ENCODE results near the gene PPM1F.
"Not testable (repeated sequence)": the region's sequence is repeated elsewhere in the genome, so short reads cannot be mapped to it uniquely, and the experiment has no call there.

GRCh38 chr22:21883930-21884329, 68.7 kb downstream of the PPM1F start:
- not testable (repeated sequence) for TF ChIP-seq USF1 (CRISPR knock-in tag; IDR thresholded peaks at IDR 0.05); ZNF219 (CRISPR knock-in tag; IDR thresholded peaks at IDR 0.05; ENCODE audit: borderline replicate concordance); SP1 (CRISPR knock-in tag; conservative IDR thresholded peaks at IDR 0.05); TEAD1 (CRISPR knock-in tag; IDR thresholded peaks at IDR 0.05); FOXK1 (CRISPR knock-in tag; IDR thresholded peaks at IDR 0.05); ETV6 (CRISPR knock-in tag; IDR thresholded peaks at IDR 0.05)
